HepG2 (cell line): ENCODE results near the gene HECTD1. TPM values are rescaled to one million over a fixed set of nuclear protein-coding genes. Genes with fewer than 3 reads are reported as not detected.

Experiments
- ATAC-seq: fragments of 200-7000 bp; cut with Tn5 transposase; 3 replicates; pipeline ENCODE4 v1.9.1; 2020; ENCODE audit warnings: mild to moderate bottlenecking, moderate library complexity
- BruUV-seq: library from RNA; stranded (reverse); fragments of 400-500 nt; replicated peaks from 2 replicates; lab custom pipeline; 2021; lab: Mats Ljungman, UMichigan
- CTCF ChIA-PET: fragments of 300-600 bp; formaldehyde crosslinking; extraction: SDS; loops from one replicate; lab custom pipeline; 2021; ENCODE audit warnings: low total read pairs, inconsistent platforms, low intra/inter-chr PET ratio; lab: Yijun Ruan, JAX
- POLR2A ChIA-PET: fragments of 350-600 bp; sonication (Branson Sonifier 250); formaldehyde crosslinking; loops from one replicate; lab custom pipeline; 2020; ENCODE audit warnings: antibody characterized with exemption, inconsistent platforms; lab: Yijun Ruan, JAX
- DNase-seq: peaks from one replicate; pipeline ENCODE4 v3.0.0-alpha.2; 2015; ENCODE audit warnings: low spot score
- FAIRE-seq: peaks from 3 replicates; lab custom pipeline; 2011; peaks lifted over from hg19 to GRCh38; lab: Jason Lieb, UNC
- H2AFZ ChIP-seq: one replicate; pipeline ENCODE4 v1.6.1; 2011; ENCODE audit warnings: low read length, inconsistent platforms
- H3K27ac ChIP-seq: fragments of 300-600 bp; 3 replicates; pipeline ENCODE4 v1.8.0; 2011; ENCODE audit warnings: mixed run types, mild to moderate bottlenecking, mixed read lengths, low read length, inconsistent platforms; ENCODE audit not compliant: insufficient read depth; ENCODE audit errors: extremely low read length
- H3K27me3 ChIP-seq, 2 experiments: fragments of 200-600 bp in 1 of 2; 2 replicates in 1 of 2; 3 replicates in 1 of 2; pipeline versions ENCODE4 v1.6.0 to v1.8.0; 2011; ENCODE audit warnings: low read length in 2 of 2, mild to moderate bottlenecking in 2 of 2, moderate library complexity in 2 of 2, inconsistent platforms in 1 of 2; ENCODE audit not compliant: insufficient read depth in 2 of 2, control insufficient read depth in 1 of 2
- H3K36me3 ChIP-seq, 2 experiments: fragments of 200-600 bp in 1 of 2; replicated peaks in 1 of 2; 2 replicates in 1 of 2; 3 replicates in 1 of 2; pipeline versions ENCODE4 v1.5.1 to v1.8.0; 2011; ENCODE audit warnings: low read length in 2 of 2, inconsistent platforms in 1 of 2; ENCODE audit not compliant: insufficient read depth in 2 of 2, control insufficient read depth in 1 of 2
- H3K4me1 ChIP-seq: 2 replicates; pipeline ENCODE4 v1.5.1; 2012; ENCODE audit warnings: low read length, inconsistent platforms; ENCODE audit not compliant: insufficient read depth
- H3K4me2 ChIP-seq: 2 replicates; pipeline ENCODE4 v1.6.0; 2011; ENCODE audit warnings: low read depth, low read length, inconsistent platforms
- H3K4me3 ChIP-seq, 3 experiments: fragments of 200-600 bp in 1 of 3; sonication (generic), shearing (Covaris generic) in 1 of 3; replicated peaks in 1 of 3; 2 replicates each; pipeline ENCODE4 v1.5.1; 2011 to 2016; ENCODE audit warnings: low read length in 3 of 3, inconsistent platforms in 2 of 3, low read depth in 2 of 3, mild to moderate bottlenecking in 2 of 3, control low read depth in 1 of 3, mixed read lengths in 1 of 3; ENCODE audit not compliant: insufficient read depth in 1 of 3
- H3K79me2 ChIP-seq: one replicate; pipeline ENCODE4 v1.6.1; 2011; ENCODE audit warnings: low read length, inconsistent platforms; ENCODE audit not compliant: insufficient read depth
- H3K9ac ChIP-seq: 2 replicates; pipeline ENCODE4 v1.6.0; 2011; ENCODE audit warnings: mild to moderate bottlenecking, low read depth, low read length, inconsistent platforms; ENCODE audit not compliant: insufficient read depth
- H3K9me3 ChIP-seq: 2 replicates; pipeline ENCODE4 v1.5.1; 2012; ENCODE audit warnings: mild to moderate bottlenecking, low read length
- H4K20me1 ChIP-seq: 2 replicates; pipeline ENCODE4 v1.6.0; 2011; ENCODE audit warnings: inconsistent platforms, mild to moderate bottlenecking, low read length, moderate library complexity; ENCODE audit not compliant: insufficient read depth
- ERF ChIP-seq: IDR thresholded peaks from 2 replicates; pipeline ENCODE4 v1.6.1; 2018; ENCODE audit warnings: missing biosample characterization, missing genetic modification reagents
- ETV5 ChIP-seq: IDR thresholded peaks from 2 replicates; pipeline ENCODE4 v1.6.1; 2018; ENCODE audit warnings: missing biosample characterization, missing genetic modification reagents, inconsistent platforms, borderline replicate concordance
- GATAD1 ChIP-seq: IDR thresholded peaks from 2 replicates; pipeline ENCODE4 v1.6.1; 2016; ENCODE audit warnings: missing genetic modification reagents, missing compliant biosample characterization
- HNF1B ChIP-seq: sonication (generic); formaldehyde crosslinking; IDR thresholded peaks from 2 replicates; pipeline ENCODE4 v1.5.1; 2020; ENCODE audit warnings: mild to moderate bottlenecking, moderate library complexity, missing genetic modification reagents
- MATR3 ChIP-seq: sonication (generic); formaldehyde crosslinking; IDR thresholded peaks from 2 replicates; pipeline ENCODE4 v1.4.0; 2020; ENCODE audit warnings: missing genetic modification reagents
- MYPOP ChIP-seq: sonication (generic); formaldehyde crosslinking; IDR thresholded peaks from 2 replicates; pipeline ENCODE4 v1.8.1; 2023; ENCODE audit warnings: mild to moderate bottlenecking, moderate library complexity, missing genetic modification reagents
- SMC3 ChIP-seq: IDR thresholded peaks from 2 replicates; pipeline ENCODE4 v1.6.1; 2011; ENCODE audit warnings: low read length, improper control_type of control experiment
- TEAD3 ChIP-seq: optimal IDR thresholded peaks from 2 replicates; pipeline ENCODE3; 2016; ENCODE audit warnings: borderline replicate concordance
- ZBTB34 ChIP-seq: sonication (generic); formaldehyde crosslinking; IDR thresholded peaks from 2 replicates; pipeline ENCODE4 v1.8.0; 2022; ENCODE audit warnings: mild to moderate bottlenecking, missing genetic modification reagents
- ZNF652 ChIP-seq: IDR thresholded peaks from 2 replicates; pipeline ENCODE4 v1.6.1; 2016; ENCODE audit warnings: low read depth, borderline replicate concordance
- ZNF704 ChIP-seq: sonication (generic); formaldehyde crosslinking; IDR thresholded peaks from 2 replicates; pipeline ENCODE4 v1.8.1; 2023; ENCODE audit warnings: mild to moderate bottlenecking, inconsistent platforms, moderate library complexity, missing genetic modification reagents, borderline replicate concordance
- ZNF772 ChIP-seq: sonication (generic); formaldehyde crosslinking; IDR thresholded peaks from 2 replicates; pipeline ENCODE4 v1.5.0; 2020; ENCODE audit warnings: mild to moderate bottlenecking, missing genetic modification reagents
- ZSCAN31 ChIP-seq: sonication (generic); formaldehyde crosslinking; IDR thresholded peaks from 2 replicates; pipeline ENCODE4 v1.5.0; 2020; ENCODE audit warnings: low read depth, mild to moderate bottlenecking, missing genetic modification reagents
- WGBS: methylation state at CpG from one replicate; pipeline ENCODE4 v1.1.6; 2017; ENCODE audit warnings: low lambda C conversion rate; 5-methylcytosine and 5-hydroxymethylcytosine counted together
- in situ Hi-C: cut with HindIII; loops from 2 replicates; pipeline ENCODE4 v1.10.0; 2017; ENCODE audit warnings: low pct_unique_long_range_greater_than_20kb; ENCODE audit not compliant: extremely low pct_ligation_motif_present
- intact Hi-C: fragments of 100-400 bp; cut with micrococcal nuclease; formaldehyde crosslinking; loops from one replicate; pipeline ENCODE4 v1.10.0; 2022; ENCODE audit not compliant: unreplicated experiment
- polyA plus RNA-seq, 8 experiments: library from polyadenylated mRNA; depleted of rRNA in 3 of 8; stranded (reverse) in 7 of 8; unstranded in 1 of 8; fragments of >200 nt; fragmentation: Illumina TruSeq in 4 of 8; extraction: Trizol in 4 of 8; gene quantifications; 2 replicates each; pipeline versions ENCODE4 v1.2.1 to v1.2.3, GENCODE V29; 2011 to 2016; ENCODE audit warnings: low read depth in 4 of 8, missing spikeins in 1 of 8, mixed read lengths in 1 of 8; ENCODE audit not compliant: insufficient read depth in 1 of 8
- total RNA-seq, 5 experiments: library from RNA; depleted of rRNA; stranded (reverse); fragments of >200 nt; fragmentation: Illumina TruSeq; extraction: Trizol; gene quantifications; 2 replicates each; pipeline ENCODE4 v1.2.3, GENCODE V29; 2016; ENCODE audit warnings: low read depth in 1 of 5

HECTD1 gene
- total and polyA plus RNA-seq, 2 of the 13 experiments (the other 11 are each of a cell fraction or from before 2014, with no cell fraction given), result 312 to 560 TPM

- TF ChIP-seq ZBTB34 (no peak), ZSCAN31 (CRISPR knock-in tag) (no peak), ZNF704 (CRISPR knock-in tag) (no peak), SMC3 (peak; percentile 41; the same call in 1 of the 2 replicates), ZNF652 (CRISPR knock-in tag) (no peak)
Observed at GRCh38 chr14:31084385-31084784, 123.2 kb downstream of the HECTD1 start (continued).

- intact Hi-C loops (loop anchor here (2.0 to 5.0 kb wide), 2 partner anchors 146 to 209 kb away; partner anchors contain the start of gene COCH), in situ Hi-C loops (loop anchor here (5.0 to 10.0 kb wide), 2 partner anchors 59 to 101 kb away; partner anchors contain the start of genes AP4S1 and STRN3)
- 88% methylated on average over 3 of the region's 3 CpGs for WGBS
- ATAC-seq, result peak; percentile 31
- H3K4me1 ChIP-seq, result 0 out of 2 replicates have a peak, but pooled peaks cover 7% of the 10 kb centered on the region
- H3K36me3 ChIP-seq, result peaks cover 0 to 5% of the 10 kb centered on the region in 2 experiments; a peak in 1 of 5 replicates
- no peaks in the 10 kb centered on the region for H4K20me1 ChIP-seq
- no peak overlapping the region for H3K4me3 ChIP-seq
- ChIA-PET POLR2A (interaction anchor here (2.7 kb wide), 1 partner anchor 58 kb away, joined by 16 read pairs; the partner anchor contains the start of gene STRN3), CTCF (interaction anchor here (1.5 kb wide), 1 partner anchor 104 kb away, joined by 15 read pairs; no protein-coding TSS in a partner anchor)
- no TSS peak for BruUV-seq
- no peak overlapping the region for H3K4me2 ChIP-seq
- no peak for TF ChIP-seq MATR3 (CRISPR knock-in tag)
- peak; percentile 44 for TF ChIP-seq TEAD3
- TF ChIP-seq GATAD1 (CRISPR knock-in tag), result no peak
- 0 out of 2 replicates have a peak, but pooled peaks have one; percentile 35 for TF ChIP-seq ERF (CRISPR knock-in tag)
- 0 out of 2 replicates have a peak, but pooled peaks have one; percentile 15 for TF ChIP-seq ETV5 (CRISPR knock-in tag)
- TF ChIP-seq MYPOP (CRISPR knock-in tag), result 0 out of 2 replicates have a peak, but pooled peaks have one; percentile 41
- TF ChIP-seq ZNF772 (CRISPR knock-in tag), result 0 out of 2 replicates have a peak, but pooled peaks have one; percentile 38
- 0 out of 2 replicates have a peak, but pooled peaks have one; percentile 31 for TF ChIP-seq HNF1B
- H3K9ac ChIP-seq, result no peak overlapping the region
- no peak for DNase-seq
- no peak overlapping the region for H2AFZ ChIP-seq
- H3K9me3 ChIP-seq, result no peaks in the 10 kb centered on the region
- FAIRE-seq, result no peak
- H3K27ac ChIP-seq, result no peak overlapping the region
- no peaks in the 10 kb centered on the region for H3K79me2 ChIP-seq
- H3K27me3 ChIP-seq, result no peaks in the 10 kb centered on the region
Observed at GRCh38 chr14:31083781-31084180, 123.8 kb downstream of the HECTD1 start.
